SK-N-SH (cell line): ENCODE results near the gene TIMP2. TPM values are rescaled to one million over a fixed set of nuclear protein-coding genes. Genes with fewer than 3 reads are reported as not detected.
A peak's percentile ranks its signal among the peaks of the same experiment; 100 is the strongest.

ENCODE experiments used
- CTCF ChIA-PET: fragments of 300-600, 350-600 bp; formaldehyde crosslinking; extraction: SDS; loops from one replicate; lab custom pipeline; 2021; lab: Yijun Ruan, JAX
- POLR2A ChIA-PET: fragments of 350-600 bp; sonication (Branson Sonifier 250); formaldehyde crosslinking; extraction: SDS; loops from one replicate; lab custom pipeline; 2020; ENCODE audit warnings: antibody characterized with exemption, inconsistent platforms; lab: Yijun Ruan, JAX
- DNase-seq: peaks from one replicate; pipeline ENCODE4 v3.0.0; 2012
- H2AFZ ChIP-seq: fragments of 200-600 bp; sonication (generic); 2 replicates; pipeline ENCODE4 v1.8.1; 2016; ENCODE audit warnings: antibody characterized with exemption, mild to moderate bottlenecking, low read depth
- H3F3A ChIP-seq: fragments of 200-600 bp; sonication (generic); replicated peaks from 2 replicates; pipeline ENCODE3; 2016; ENCODE audit warnings: antibody characterized with exemption, mild to moderate bottlenecking; ENCODE audit not compliant: insufficient read depth
- H3K27ac ChIP-seq, 2 experiments: fragments of 200-500 bp in 1 of 2; fragments of 200-600 bp in 1 of 2; sonication (Bioruptor generic) in 1 of 2; sonication (generic), shearing (Covaris generic) in 1 of 2; 2 replicates each; pipeline versions ENCODE4 v1.5.1 to v1.6.1; 2014 to 2016; ENCODE audit warnings: low read depth in 2 of 2, inconsistent platforms in 1 of 2, low read length in 1 of 2, mild to moderate bottlenecking in 1 of 2, mixed read lengths in 1 of 2
- H3K27me3 ChIP-seq: fragments of 200-600 bp; sonication (generic), shearing (Covaris generic); 2 replicates; pipeline ENCODE4 v1.6.1; 2016; ENCODE audit warnings: mixed run types; ENCODE audit not compliant: insufficient read depth
- H3K36me3 ChIP-seq, 2 experiments: fragments of 200-500 bp in 1 of 2; fragments of 200-600 bp in 1 of 2; sonication (Bioruptor generic) in 1 of 2; sonication (generic) in 1 of 2; replicated peaks in 1 of 2; 2 replicates each; pipeline versions ENCODE3 to v1.5.1; 2014 to 2016; ENCODE audit warnings: low read length in 1 of 2, mild to moderate bottlenecking in 1 of 2; ENCODE audit not compliant: insufficient read depth in 2 of 2, control insufficient read depth in 1 of 2
- H3K4me1 ChIP-seq, 2 experiments: fragments of 200-500 bp in 1 of 2; fragments of 200-600 bp in 1 of 2; sonication (Bioruptor generic) in 1 of 2; sonication (generic), shearing (Covaris generic) in 1 of 2; 2 replicates each; pipeline versions ENCODE4 v1.5.1 to v1.6.1; 2014 to 2016; ENCODE audit warnings: low read depth in 1 of 2, low read length in 1 of 2, mixed run types in 1 of 2; ENCODE audit not compliant: insufficient read depth in 2 of 2, control insufficient read depth in 1 of 2
- H3K4me2 ChIP-seq: fragments of 200-600 bp; sonication (generic), shearing (Covaris generic); 2 replicates; pipeline ENCODE4 v1.6.1; 2017; ENCODE audit warnings: mixed run types
- H3K4me3 ChIP-seq, 2 experiments: fragments of 200-500 bp in 1 of 2; fragments of 200-600 bp in 1 of 2; sonication (Bioruptor generic) in 1 of 2; sonication (generic), shearing (Covaris generic) in 1 of 2; 2 replicates each; pipeline versions ENCODE4 v1.5.1 to v1.8.1; 2014 to 2016; ENCODE audit warnings: low read depth in 2 of 2, inconsistent platforms in 1 of 2, low read length in 1 of 2, mild to moderate bottlenecking in 1 of 2, mixed read lengths in 1 of 2, moderate library complexity in 1 of 2
- H3K79me2 ChIP-seq: fragments of 200-600 bp; sonication (generic); 2 replicates; pipeline ENCODE4 v1.8.1; 2017; ENCODE audit warnings: mild to moderate bottlenecking; ENCODE audit not compliant: insufficient read depth
- H3K9ac ChIP-seq: fragments of 200-600 bp; sonication (generic); 2 replicates; pipeline ENCODE4 v1.6.1; 2017; ENCODE audit warnings: mixed run types
- H3K9me2 ChIP-seq: fragments of 200-600 bp; sonication (generic); 2 replicates; pipeline ENCODE4 v1.6.1; 2017; ENCODE audit warnings: mixed run types
- H3K9me3 ChIP-seq: fragments of 200-600 bp; sonication (generic); 2 replicates; pipeline ENCODE4 v1.6.1; 2017; ENCODE audit warnings: mixed run types, mild to moderate bottlenecking, moderate library complexity
- H4K20me1 ChIP-seq: fragments of 200-600 bp; sonication (generic); 2 replicates; pipeline ENCODE4 v1.6.1; 2017; ENCODE audit warnings: mild to moderate bottlenecking, mixed run types; ENCODE audit not compliant: insufficient read depth
- CHD2 ChIP-seq: fragments of 150-350 bp; IDR thresholded peaks from 2 replicates; pipeline ENCODE4 v1.6.1; 2018; ENCODE audit warnings: low read length; ENCODE audit not compliant: partially characterized antibody
- EP300 ChIP-seq, 2 experiments: IDR thresholded peaks; 2 replicates each; pipeline versions ENCODE4 v1.4.0 to v1.6.1; 2012; ENCODE audit warnings: borderline replicate concordance in 1 of 2, low read depth in 1 of 2, low read length in 1 of 2
- FOSL2 ChIP-seq: IDR thresholded peaks from 2 replicates; pipeline ENCODE4 v1.4.0; 2012; ENCODE audit warnings: low read depth, mild to moderate bottlenecking, moderate library complexity, borderline replicate concordance
- FOXJ3 ChIP-seq: sonication (generic); formaldehyde crosslinking; IDR thresholded peaks from 2 replicates; pipeline ENCODE4 v1.5.1; 2020; ENCODE audit warnings: mild to moderate bottlenecking, missing genetic modification reagents
- GABPA ChIP-seq: IDR thresholded peaks from 2 replicates; pipeline ENCODE4 v1.4.0; 2012; ENCODE audit warnings: low read depth, mild to moderate bottlenecking
- GATA2 ChIP-seq: sonication (generic); formaldehyde crosslinking; IDR thresholded peaks from 2 replicates; pipeline ENCODE4 v1.5.0; 2020; ENCODE audit warnings: mild to moderate bottlenecking, missing genetic modification reagents
- IRF3 ChIP-seq: fragments of 150-350 bp; IDR thresholded peaks from 2 replicates; pipeline ENCODE4 v1.6.1; 2016; ENCODE audit warnings: mild to moderate bottlenecking, low read depth, low read length
- NFIC ChIP-seq: IDR thresholded peaks from 2 replicates; pipeline ENCODE4 v1.4.0; 2012; ENCODE audit warnings: borderline replicate concordance
- PBX3 ChIP-seq: IDR thresholded peaks from 2 replicates; pipeline ENCODE4; 2012
- SMC3 ChIP-seq: IDR thresholded peaks from 2 replicates; pipeline ENCODE4 v1.6.1; 2012; ENCODE audit warnings: low read depth, low read length, improper control_type of control experiment
- TAF1 ChIP-seq: IDR thresholded peaks from 2 replicates; pipeline ENCODE4 v1.6.1; 2012; ENCODE audit warnings: low read depth, mild to moderate bottlenecking, low read length, moderate library complexity, borderline replicate concordance
- TCF12 ChIP-seq: IDR thresholded peaks from 2 replicates; pipeline ENCODE4 v1.4.0; 2012
- TEAD4 ChIP-seq: IDR thresholded peaks from 2 replicates; pipeline ENCODE4 v1.4.0; 2012; ENCODE audit warnings: mild to moderate bottlenecking, borderline replicate concordance; ENCODE audit not compliant: insufficient read depth
- USF1 ChIP-seq: IDR thresholded peaks from 2 replicates; pipeline ENCODE4 v1.4.0; 2012; ENCODE audit warnings: low read depth, borderline replicate concordance
- USF2 ChIP-seq: fragments of 150-350 bp; IDR thresholded peaks from 2 replicates; pipeline ENCODE4 v1.6.1; 2017; ENCODE audit warnings: antibody characterized with exemption, low read length, low read depth, borderline replicate concordance
- WGBS: methylation state at CpG from one replicate; pipeline ENCODE4 v1.1.6; 2017; ENCODE audit warnings: low lambda C conversion rate; 5-methylcytosine and 5-hydroxymethylcytosine counted together
- polyA plus RNA-seq, 3 experiments: library from polyadenylated mRNA; depleted of rRNA; stranded (reverse); fragments of >200 nt; gene quantifications; 2 replicates each; pipeline ENCODE4 v1.2.3, GENCODE V29; 2012

Gene TIMP2
- polyA plus RNA-seq, 1 of the 3 experiments (the other 2 are of a cell fraction) = 441 TPM

- TF ChIP-seq GATA2 (CRISPR knock-in tag) = no peak
Observed at GRCh38 chr17:78885956-78886355, 39.2 kb downstream of the TIMP2 start (continued).

GRCh38 chr17:78884876-78885667, 40.1 kb downstream of the TIMP2 start:
- peak overlapping the region; percentile 99 to 100 for H3K27ac ChIP-seq
- peaks cover 0 to 3% of the 10 kb centered on the region in 2 experiments for H3K36me3 ChIP-seq
- peak overlapping the region; percentile 85; the same call in 1 of the 2 replicates for H3K9ac ChIP-seq
- no peaks in the 10 kb centered on the region for H3K9me3 ChIP-seq
- peak overlapping the region; percentile 94 for H3K4me2 ChIP-seq
- no peak overlapping the region for H3K4me3 ChIP-seq
- peaks cover 32 to 65% of the 10 kb centered on the region in 2 experiments for H3K4me1 ChIP-seq
- H3K9me2 ChIP-seq = no peaks in the 10 kb centered on the region
- no peaks in the 10 kb centered on the region for H4K20me1 ChIP-seq
- TF ChIP-seq PBX3 = no peak
- no peak for TF ChIP-seq TEAD4
- no peak for TF ChIP-seq GATA2 (CRISPR knock-in tag)
- no peak for TF ChIP-seq FOSL2
- no peak for TF ChIP-seq TAF1
- TF ChIP-seq TCF12 = no peak
- no peak for TF ChIP-seq USF2
- TF ChIP-seq USF1 = no peak
- TF ChIP-seq CHD2 = no peak
- TF ChIP-seq EP300 (IDR thresholded peaks at IDR 0.05; ENCODE audit: borderline replicate concordance in 1 of 2, low read depth in 1 of 2, low read length in 1 of 2) = no peak
- no peak for TF ChIP-seq NFIC
- no peak for TF ChIP-seq GABPA
- no peak for TF ChIP-seq IRF3
- no peak for TF ChIP-seq FOXJ3
- TF ChIP-seq SMC3 = no peak
- POLR2A ChIA-PET = interaction anchor here (0.6 to 1.6 kb wide), 7 partner anchors 18 to 111 kb away, joined by 3 to 5 read pairs (median 4); partner anchors contain the start of genes CEP295NL and LGALS3BP
- WGBS = 96% methylated on average over 24 of the region's 24 CpGs
- DNase-seq = peak; percentile 29
- no peaks in the 10 kb centered on the region for H3K27me3 ChIP-seq
- H3F3A ChIP-seq = peaks cover 43% of the 10 kb centered on the region
- CTCF ChIA-PET = interaction anchor here (1.2 to 8.5 kb wide), 7 partner anchors 9 to 87 kb away, joined by 3 to 68 read pairs (median 4); no protein-coding TSS in a partner anchor
- no peak overlapping the region for H2AFZ ChIP-seq
- H3K79me2 ChIP-seq = peaks cover 93% of the 10 kb centered on the region
